LoVo (cell line): ENCODE results near the gene RPL39.
"Not testable (repeated sequence)": the region's sequence is repeated elsewhere in the genome, so short reads cannot be mapped to it uniquely, and the experiment has no call there.

Source experiments
- DNase-seq: peaks from one replicate; pipeline ENCODE4 v3.0.0-alpha.2; 2016; ENCODE audit warnings: low spot score

The RPL39 gene

DNA sequence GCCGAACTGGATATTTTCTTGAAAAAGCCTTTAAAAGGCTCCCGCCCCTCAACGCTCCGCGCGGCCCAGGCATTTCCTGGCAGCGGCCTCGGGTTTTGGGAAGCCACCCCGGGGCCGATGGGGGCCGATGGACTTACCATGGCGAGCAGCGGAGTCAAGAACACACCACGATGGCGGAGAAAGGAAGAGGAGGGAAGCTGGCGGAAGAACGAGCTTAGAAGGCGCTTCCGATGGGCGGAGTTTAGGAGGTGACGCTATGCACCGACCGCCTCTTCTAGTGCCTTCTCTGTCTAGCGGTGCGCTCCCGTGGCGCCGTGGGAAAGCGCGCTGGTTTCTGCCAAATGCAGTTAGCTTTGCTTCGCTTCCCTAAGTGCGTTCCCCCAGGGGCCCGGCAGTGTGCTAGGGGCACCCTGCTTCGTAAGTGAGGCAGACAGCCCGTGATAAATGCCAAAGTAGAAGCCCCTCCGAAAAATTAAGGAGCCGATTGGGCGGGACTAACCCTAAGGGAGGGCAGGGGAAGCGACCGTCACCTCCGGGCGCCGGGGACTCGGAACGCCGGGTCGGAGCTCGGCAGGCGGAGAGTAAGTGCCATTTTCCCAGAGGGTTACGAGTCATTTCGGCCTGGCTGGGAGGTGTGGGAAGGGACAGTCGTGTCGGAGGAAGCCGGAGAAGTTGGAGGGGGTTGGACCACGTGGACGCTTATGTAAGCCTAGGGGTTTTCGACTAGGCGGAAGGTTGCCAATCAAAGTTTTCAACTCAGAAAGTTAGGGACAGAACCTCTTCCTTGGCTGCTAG, at the start of gene RPL39:
Gene RPL39, minus strand, starts transcription at position 194 of the 795 bp plus-strand sequence. Its CDS starts 54 bp downstream, at position 140.
- DNase-seq: peak; percentile 82

DNA sequence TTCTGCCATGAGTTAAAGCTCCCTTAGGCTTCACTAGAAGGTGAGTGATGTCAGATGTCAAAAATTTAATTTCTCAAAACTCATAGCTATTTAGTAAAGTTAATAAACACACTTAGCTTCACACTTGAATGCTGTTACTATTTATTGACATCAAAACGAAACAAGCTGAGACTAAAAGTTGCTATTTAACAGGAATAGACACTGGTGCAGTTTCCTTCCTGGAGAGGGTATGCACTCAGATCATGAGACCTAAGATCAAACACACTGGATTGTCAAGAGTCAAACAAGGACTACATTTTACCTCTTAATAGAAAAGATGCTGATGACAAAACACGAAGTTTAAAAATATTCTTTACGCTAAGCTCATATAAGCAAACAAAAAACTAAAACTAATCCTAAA, 42.5 kb upstream of the RPL39 start:
- DNase-seq: no peak

DNA sequence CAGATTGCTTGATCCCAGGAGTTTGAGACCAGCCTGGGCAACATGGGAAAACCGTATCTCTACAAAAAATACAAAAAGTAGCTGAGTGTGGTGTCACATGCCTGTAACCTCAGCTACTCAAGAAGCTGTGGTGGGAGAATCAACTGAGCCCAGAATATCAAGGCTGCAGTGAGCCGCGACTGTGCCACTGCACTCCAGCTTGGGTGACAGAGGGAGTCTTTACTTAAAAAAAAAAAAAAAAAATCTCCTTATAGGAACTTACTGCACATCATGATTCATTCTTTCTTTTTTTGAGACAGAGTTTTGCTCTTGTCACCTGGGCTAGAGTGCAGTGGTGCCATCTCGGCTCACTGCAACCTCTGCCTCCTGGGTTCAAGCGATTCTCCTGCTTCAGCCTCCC, 37.0 kb upstream of the RPL39 start:
- DNase-seq: no peak

DNA sequence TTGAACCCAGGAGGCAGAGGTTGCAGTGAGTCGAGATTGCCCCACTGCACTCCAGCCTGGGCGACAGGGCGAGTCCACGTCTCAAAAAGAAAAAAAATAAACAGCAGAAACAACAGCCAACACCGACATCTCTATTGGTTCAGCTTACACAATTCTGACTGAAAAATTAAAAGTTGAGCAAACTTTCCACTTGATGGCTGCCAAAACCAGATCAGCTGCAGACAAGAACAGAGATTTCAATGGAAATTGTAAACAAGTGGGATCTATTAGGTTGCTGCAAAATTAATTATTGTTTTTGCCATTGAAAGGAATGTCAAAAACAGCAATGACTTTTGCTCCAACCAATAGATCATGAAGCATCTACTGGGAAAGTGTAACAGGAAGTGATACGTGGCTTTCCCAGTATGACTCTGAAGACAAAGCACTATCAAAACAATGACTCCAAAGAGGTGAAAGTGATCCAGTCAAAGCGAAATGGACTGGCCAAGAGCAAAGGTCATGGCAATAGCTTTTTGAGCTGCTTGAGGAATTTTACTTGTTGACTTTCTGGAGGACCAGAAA, 35.0 kb upstream of the RPL39 start:
- no peak for DNase-seq

DNA sequence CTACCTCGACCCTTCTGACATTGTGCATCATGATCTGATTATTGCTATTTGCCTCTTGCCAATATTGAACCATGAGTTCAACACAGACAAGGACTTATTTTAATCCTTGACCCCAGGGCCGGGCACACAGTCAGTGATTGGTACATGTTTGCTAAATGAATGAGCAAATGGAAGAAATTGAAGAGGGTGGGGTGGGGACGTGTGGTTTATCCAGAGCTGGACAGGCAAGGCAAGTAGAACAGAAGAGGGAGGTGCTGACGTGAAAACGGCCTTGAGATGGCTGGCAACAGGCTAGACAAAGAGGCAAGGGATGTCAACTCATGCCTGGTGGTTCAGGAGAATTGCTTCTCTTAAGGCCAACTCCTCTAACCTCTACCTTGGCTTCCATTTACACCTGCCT, 32.8 kb upstream of the RPL39 start:
- DNase-seq: not testable (repeated sequence)

DNA sequence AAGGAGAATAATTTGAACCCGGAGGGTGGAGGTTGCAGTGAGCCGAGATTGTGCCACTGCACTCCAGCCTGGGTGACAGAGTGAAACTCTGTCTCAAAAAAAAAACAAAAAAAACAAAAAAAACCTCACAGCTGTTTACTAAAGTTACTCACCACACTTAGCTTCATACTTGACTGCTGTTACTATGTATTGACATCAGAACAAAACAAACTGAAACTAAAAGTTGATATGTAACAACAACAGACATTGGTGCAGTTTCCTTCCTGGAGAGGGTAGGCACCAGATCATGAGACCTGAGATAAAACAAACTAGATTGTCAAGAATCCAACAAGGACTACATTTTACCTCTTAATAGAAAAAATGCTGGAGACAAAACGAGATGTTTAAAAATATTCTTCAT, 30.3 kb upstream of the RPL39 start:
- DNase-seq: not testable (repeated sequence)

DNA sequence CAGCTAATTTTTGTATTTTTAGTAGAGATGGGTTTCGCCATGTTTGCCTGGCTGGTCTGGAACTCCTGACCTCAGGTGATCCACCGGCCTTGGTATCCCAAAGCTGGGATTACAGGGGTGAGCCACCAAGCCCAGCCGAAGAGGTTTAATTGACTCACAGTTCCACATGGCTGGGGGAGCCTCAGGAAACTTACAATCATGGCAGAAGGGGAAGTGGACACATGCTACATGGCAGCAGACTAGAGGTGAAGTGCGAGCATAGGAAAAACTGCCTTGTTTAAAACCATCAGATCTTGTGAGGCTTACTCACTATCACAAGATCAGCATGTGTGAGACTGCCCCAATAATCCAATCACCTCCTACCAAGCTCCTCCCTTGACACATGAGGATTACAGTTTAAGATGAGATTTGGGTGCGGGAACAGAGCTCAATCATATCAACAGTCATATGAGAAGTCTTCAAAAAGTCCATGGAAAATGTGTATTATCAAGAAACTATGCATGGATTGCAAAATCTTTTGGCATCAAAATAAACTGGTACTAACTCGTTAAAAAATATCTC, 25.8 kb upstream of the RPL39 start:
- no peak for DNase-seq

DNA sequence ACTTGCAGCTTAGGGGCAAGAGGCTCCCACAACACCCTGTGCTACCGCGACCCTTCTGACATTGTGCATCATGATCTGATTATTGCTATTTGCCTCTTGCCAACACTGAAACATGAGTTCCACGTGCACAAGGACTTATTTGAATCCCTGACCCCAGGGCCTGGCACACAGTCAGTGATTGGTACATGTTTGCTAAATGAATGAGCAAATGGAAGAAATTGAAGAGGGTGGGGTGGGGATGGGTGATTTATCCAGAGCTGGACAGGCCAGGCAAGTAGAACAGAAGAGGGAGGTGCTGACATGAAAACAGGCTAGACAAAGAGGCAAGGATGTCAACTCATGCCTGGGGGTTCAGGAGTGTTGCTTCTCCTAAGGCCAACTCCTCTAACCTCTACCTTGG, 24.9 kb upstream of the RPL39 start:
- DNase-seq: no peak

DNA sequence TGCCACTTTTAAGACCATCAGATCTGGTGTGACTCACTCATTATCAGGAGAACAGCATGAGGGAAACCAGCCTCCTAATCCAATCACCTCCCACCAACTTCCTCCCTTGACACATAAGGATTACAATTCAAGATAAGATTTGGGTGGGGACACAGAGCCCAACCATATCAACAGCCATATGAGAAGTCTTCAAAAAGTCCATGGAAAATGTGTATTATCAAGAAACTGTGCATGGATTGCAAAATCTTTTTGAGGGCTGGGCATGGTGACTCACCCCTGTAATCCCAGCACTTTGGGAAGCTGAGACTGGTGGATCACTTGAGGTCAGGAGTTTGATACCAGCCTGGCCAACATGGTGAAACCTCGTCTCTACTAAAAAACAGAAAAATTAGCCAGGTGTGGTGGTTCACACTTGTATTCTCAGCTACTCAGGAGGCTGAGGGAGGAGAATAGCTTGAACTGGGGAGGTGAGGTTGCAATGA, 17.8 kb upstream of the RPL39 start:
- DNase-seq: no peak

DNA sequence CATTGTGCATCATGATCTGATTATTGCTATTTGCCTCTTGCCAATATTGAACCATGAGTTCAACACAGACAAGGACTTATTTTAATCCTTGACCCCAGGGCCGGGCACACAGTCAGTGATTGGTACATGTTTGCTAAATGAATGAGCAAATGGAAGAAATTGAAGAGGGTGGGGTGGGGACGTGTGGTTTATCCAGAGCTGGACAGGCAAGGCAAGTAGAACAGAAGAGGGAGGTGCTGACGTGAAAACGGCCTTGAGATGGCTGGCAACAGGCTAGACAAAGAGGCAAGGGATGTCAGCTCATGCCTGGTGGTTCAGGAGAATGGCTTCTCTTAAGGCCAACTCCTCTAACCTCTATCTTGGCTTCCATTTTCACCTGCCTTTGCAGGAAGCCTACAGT, 17.0 kb upstream of the RPL39 start:
- not testable (repeated sequence) for DNase-seq

DNA sequence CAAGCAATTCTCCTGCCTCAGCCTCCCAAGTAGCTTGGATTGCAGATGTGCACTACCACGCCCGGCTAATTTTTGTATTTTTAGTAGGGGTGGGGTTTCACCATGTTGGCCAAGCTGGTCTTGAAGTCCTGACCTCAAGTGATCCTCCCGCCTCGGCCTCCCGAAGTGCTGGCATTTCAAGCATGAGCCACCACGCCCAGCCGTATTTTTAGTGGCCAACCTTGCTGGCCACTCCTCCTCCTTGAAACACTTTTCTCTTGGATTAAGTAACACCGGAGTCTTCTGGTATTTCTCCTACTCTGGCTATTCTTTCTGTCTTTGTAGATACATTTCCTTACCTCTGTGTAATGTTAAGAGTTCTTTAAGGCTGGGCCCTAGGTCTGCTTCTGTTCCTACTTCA, 11.1 kb upstream of the RPL39 start:
- no peak for DNase-seq

DNA sequence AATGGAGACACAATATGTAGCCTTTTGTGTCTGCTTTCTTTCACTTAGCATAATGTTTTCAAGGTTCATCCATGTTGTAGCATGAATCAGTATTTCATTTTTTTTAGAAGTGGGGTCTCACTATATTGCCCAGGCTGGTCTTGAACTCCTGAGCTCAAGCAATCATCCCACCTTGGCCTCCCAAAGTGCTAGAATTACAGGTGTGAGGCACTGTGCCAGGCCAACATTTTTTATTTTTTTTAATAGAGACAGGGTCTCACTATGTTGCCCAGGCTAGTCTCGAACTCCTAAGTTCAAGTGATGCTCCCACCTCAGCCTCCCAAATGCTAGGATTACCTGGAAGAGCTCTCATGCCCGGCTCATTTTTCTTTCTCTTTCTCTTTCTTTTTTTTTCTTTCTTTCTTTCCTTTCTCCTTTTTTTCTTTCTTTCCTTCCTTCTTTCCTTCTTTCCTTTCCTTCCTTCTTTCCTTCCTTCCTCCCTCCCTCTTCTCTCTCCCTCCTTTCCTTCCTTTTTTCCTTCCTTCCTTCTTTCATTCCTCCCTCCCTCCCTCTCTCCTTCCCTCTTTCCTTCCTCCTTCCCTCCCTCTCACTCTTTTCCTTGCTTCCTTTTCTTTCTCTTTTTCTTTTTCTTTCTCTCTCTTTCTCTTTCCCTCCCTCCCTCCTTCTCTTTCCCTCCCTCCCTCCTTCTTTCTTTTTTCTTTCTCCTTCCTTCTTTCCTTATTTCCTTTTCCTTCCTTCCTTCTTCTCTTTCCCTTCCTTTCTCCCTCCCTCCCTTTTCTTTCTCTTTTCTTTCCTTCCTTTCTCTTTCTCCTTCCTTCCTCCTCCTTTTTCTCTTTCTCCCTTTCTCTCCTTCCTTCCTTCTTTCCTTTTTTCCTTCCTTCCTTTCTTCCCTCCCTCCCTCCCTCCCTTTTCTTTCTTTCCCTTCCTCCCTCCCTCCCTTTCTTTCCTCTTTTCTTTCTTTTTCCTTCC, 10.1 kb upstream of the RPL39 start:
- DNase-seq: no peak

DNA sequence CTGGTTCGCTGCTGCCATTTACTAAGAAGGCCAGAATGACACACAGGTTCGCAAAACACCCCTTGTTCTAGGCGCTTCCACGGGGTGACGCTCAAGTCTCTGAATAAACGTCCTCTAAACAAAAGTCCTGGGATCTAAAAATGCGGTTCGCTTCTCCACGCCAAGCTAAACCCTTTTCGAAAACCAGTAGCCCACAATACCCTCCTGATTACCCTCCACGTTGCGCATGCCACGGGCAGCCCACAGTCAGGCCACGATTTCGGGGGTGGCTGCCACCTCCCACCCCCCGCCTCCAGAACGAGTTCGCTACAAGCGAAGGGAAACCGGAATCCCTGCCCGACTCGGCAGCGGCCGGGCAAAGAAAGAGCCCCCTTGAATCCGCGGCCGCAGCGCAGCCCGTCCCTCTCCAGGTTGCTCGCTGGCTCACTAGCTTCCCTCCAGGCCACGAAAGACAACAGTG, 423 bp downstream of the RPL39 start:
- no peak for DNase-seq

DNA sequence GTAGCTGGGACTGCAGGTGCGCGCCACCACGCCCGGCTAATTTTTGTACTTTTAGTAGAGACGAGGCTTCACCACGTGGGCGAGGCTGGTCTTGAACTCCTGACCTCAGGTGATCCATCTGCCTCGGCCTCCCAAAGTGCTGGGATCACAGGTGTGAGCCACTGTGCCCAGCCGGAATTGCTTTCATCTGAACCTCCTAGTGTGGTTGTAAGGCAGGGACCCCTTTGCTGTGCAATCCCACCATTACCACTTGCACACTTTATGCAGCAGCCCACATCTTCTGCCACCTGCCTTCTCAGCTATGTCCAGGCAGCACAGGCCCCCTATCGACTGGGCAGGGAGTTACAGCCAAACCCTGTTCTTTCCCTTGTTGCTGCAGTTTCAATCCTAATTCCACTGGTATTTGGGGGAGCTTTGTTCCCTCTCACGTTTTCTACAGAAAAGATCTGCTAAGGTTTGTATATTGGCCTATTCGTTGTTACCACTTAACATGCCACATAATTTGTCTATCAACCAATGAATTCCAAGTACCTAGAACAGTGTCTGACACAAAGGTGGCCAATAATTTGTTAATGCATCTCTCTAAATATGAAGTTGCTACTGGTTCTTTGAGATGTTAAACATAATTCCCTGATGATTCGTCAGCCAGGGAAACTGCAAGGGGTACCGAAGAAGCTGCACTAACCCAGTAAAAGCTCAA, 6.5 kb downstream of the RPL39 start:
- peak; percentile 19 for DNase-seq

DNA sequence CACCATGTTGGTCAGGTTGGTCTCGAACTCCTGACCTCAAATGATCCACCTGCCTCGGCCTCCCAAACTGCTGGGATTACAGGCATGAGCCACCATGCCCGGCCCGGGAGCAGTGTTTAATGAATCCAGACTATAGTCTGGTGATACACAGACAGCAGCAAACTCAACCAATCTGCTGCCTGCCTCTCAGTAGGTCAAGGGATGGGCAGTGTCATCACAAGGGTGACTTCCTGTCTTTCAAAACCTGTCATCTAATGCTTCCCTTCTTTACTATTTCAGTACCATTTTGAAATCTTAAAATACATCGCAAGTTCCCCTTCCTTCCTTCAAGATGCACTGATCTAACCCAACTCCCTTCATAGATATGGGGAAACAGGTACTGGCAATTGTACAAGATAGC, 8.4 kb downstream of the RPL39 start:
- DNase-seq: no peak

DNA sequence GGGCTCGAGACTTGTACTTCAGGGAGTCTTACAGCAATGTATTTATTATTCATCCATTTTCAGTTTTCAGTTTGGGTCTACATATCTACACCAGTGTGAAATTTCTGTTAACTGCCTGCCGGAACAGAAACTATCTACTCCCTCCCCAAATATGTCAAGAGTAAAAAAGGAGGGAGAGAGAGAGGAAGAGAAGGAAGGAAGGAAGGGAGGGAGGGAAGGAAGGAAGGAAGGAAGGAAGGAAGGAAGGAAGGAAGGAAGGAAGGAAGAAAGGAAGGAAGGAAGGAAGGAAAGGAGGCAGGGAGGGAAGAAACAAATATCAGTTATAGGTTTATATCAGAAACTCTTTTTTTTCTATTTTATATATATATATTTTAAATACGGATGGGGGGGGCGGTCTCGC, 12.6 kb downstream of the RPL39 start:
- DNase-seq: no peak

DNA sequence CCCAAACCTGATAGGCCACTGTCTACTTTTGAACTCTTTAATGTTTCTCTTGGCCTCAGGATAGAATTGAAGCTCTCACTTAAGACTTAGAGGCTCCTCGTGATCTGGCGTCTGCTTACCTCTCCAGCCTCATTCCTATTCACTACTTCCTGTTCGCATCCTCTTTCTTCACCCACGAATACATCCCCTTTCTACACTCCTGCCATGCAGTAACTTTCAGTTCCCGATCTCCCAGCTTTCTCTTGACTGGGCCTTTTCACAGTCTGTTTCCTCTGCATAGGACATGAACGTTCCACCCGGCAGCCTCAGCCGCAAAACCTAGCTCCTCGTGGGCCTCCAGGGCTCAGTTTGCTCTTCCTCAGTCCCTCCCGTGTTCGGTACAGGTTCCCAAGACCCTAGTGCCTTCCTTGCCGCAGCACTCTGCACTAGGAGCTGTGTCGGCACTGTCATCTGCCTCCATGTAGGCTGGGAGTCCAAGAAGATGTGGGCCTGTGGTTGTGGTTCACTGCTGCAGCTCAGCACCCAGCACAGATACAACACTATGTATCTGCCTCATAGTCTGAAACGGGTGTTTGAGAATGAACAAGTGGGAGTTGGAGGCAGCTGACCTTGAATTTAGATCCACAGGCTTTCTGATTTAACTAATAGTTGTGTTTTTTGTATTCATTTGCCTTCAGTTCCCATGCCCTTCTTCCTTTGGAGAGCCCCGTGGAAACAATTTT, 15.8 kb downstream of the RPL39 start:
- DNase-seq: no peak

DNA sequence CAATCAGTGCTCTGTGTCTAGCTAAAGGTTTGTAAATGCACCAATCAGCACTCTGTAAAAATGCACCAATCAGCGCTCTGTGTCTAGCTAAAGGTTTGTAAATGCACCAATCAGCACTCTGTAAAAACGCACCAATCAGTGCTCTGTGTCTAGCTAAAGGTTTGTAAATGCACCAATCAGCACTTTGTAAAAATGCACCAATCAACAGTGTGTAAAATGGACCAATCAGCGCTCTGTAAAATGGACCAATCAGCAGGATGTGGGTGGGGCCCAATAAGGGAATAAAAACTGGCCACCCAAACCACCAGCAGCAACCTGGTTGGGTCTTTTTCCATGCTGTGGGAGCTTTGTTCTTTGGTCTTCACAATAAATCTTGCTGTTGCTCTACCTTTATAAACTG, 22.0 kb downstream of the RPL39 start:
- not testable (repeated sequence) for DNase-seq

DNA sequence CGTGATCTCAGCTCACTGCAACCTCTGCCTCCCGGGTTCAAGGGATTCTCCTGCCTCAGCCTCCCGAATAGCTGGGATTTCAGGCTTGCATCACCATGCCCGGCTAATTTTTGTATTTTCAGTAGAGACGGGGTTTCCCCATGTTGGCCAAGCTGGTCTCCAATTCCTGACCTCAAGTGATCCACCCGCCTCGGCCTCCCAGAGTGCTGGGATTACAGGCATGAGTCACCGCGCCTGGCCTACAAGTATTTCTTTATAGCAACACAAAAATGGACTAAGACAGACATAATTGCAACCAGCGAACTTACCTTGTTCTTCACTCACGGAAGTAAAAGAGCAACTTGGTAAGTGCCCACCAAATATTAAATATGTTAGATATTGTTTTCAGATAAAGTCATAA, 23.0 kb downstream of the RPL39 start:
- not testable (repeated sequence) for DNase-seq

DNA sequence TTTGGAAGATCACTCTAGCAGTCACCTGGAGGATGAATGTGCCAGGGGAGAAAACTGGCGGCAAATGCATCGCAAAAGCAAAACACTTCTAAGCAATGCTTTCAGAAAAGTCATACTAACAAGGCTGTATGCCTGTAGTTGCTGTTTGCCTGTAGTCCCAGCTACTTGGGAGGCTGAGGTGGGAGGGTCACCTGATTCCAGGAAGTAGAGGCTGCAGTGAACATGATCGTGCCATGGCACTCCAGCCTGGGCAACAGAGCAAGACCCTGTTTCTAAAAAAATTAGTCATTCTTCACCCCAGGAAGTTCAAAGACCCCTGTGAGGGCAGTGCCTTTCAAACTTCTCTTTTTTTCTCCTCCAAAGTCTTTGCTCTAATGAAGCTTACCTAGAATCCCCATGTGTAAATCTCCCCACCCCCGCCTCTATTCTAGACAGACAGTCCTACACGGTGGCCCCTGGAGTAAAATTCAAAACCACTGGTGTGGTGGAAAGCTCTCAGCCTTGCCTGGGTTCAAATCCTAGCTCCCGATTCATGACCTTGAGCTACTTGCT, 27.5 kb downstream of the RPL39 start:
- DNase-seq: no peak

DNA sequence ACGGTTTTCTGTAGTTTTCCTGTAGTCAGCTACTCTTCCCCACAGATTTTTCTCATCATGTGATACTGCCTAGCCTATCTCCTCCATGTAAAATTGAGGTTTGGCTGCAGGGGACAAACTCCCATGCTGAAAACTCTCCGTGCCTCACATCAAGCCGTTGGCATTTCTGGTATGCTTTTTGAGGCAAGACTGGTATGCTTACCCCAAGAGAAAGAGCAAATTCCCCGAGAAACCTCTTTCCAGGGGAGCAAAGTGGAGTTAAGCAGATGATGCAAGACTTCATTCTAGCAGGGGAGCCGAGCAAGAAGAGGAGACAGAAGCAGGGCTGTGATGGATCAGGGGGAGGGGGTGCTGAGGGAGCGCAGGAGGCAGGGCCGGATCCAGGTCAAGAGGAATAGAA, 28.2 kb downstream of the RPL39 start:
- DNase-seq: no peak
